ENCODE data around the gene CDAN1. TPM values are rescaled to one million over a fixed set of nuclear protein-coding genes. Genes with fewer than 3 reads are reported as not detected.

Gene CDAN1
- total RNA-seq, 1 donor from 2014 or later, result 36.4 TPM

DNA sequence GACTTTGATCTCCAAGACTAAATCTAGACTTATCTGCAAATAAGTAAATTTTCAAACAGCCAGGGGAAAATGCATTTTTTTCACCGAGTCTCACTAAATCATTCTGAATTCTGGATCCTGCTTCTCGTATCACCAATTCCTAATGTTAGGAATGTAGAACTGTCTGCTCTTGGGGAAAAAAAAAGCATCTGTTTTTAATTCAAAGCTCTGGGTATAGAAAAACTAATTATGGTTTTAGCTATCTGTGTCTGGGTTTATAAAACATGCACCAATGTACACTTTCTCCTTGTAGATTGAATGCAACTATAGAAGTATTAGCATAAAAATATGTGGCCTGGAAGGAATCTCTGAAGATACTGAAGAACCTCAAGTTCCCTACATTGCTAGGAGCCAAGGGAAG lies 4.8 kb upstream of the CDAN1 start:
- H3K4me1 Mint-ChIP-seq (ENCODE audit: low read depth), result peaks cover 4% of the 10 kb centered on the region
- no peak for DNase-seq (ENCODE audit: low spot score, unreplicated experiment)
- no peak overlapping the region for H3K4me3 Mint-ChIP-seq (ENCODE audit: low read depth)
- peaks cover 3% of the 10 kb centered on the region for H3K36me3 Mint-ChIP-seq (ENCODE audit: insufficient read depth)
- H3K9me3 Mint-ChIP-seq (ENCODE audit: low read depth), result no peaks in the 10 kb centered on the region
- peak overlapping the region; percentile 6 for H3K27ac Mint-ChIP-seq
- H3K27me3 Mint-ChIP-seq, result no peaks in the 10 kb centered on the region
- TF ChIP-seq, protein P1, sequence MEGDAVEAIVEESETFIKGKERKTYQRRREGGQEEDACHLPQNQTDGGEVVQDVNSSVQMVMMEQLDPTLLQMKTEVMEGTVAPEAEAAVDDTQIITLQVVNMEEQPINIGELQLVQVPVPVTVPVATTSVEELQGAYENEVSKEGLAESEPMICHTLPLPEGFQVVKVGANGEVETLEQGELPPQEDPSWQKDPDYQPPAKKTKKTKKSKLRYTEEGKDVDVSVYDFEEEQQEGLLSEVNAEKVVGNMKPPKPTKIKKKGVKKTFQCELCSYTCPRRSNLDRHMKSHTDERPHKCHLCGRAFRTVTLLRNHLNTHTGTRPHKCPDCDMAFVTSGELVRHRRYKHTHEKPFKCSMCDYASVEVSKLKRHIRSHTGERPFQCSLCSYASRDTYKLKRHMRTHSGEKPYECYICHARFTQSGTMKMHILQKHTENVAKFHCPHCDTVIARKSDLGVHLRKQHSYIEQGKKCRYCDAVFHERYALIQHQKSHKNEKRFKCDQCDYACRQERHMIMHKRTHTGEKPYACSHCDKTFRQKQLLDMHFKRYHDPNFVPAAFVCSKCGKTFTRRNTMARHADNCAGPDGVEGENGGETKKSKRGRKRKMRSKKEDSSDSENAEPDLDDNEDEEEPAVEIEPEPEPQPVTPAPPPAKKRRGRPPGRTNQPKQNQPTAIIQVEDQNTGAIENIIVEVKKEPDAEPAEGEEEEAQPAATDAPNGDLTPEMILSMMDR (IDR thresholded peaks at IDR 0.05; ENCODE audit: unreplicated experiment), result no peak

DNA sequence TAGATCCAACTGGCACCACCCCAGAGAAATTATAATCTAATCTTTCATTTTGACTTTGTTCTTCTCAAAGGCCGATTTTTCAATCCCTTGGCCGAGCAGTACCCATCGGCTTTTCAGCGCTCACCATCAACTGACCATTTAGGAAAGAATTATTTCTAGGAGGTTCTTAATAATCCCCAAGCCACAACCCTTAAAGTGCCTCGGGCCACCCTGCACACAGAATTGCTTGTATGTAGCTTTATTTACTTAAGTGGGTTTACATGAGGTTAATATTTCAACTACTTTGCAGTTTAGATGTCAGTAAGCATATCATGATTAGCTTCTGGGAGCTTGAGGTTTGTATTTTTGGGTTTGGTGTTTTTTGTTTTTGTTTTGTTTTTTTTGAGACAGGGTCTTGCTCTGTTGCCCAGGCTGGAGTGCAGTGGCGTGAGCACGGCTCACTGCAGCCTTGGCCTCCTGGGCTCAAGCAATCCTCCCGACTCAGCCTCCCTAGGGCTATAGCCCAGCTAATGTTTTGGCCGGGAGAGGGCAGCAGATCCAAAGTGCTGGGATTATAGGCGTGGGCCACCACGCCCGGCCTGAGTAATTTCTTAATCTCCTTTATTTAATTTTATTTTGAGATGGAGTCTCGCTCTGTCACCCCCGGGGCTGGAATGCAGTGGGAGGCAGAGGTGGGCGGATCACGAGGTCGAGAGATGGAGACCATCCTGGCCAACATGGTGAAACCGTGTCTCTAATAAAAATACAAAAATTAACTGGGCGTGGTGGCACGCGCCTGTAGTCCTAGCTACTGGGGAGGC lies 801 bp upstream of the CDAN1 start:
- TF ChIP-seq, protein P1 (IDR thresholded peaks at IDR 0.05; ENCODE audit: unreplicated experiment), result no peak
- no peaks in the 10 kb centered on the region for H3K27me3 Mint-ChIP-seq
- H3K36me3 Mint-ChIP-seq (ENCODE audit: insufficient read depth), result peaks cover 5% of the 10 kb centered on the region
- DNase-seq (ENCODE audit: low spot score, unreplicated experiment), result no peak
- peaks cover 7% of the 10 kb centered on the region for H3K4me1 Mint-ChIP-seq (ENCODE audit: low read depth)
- H3K27ac Mint-ChIP-seq, result peak overlapping the region; percentile 93
- no peaks in the 10 kb centered on the region for H3K9me3 Mint-ChIP-seq (ENCODE audit: low read depth)
- peak overlapping the region; percentile 73 for H3K4me3 Mint-ChIP-seq (ENCODE audit: low read depth)

DNA sequence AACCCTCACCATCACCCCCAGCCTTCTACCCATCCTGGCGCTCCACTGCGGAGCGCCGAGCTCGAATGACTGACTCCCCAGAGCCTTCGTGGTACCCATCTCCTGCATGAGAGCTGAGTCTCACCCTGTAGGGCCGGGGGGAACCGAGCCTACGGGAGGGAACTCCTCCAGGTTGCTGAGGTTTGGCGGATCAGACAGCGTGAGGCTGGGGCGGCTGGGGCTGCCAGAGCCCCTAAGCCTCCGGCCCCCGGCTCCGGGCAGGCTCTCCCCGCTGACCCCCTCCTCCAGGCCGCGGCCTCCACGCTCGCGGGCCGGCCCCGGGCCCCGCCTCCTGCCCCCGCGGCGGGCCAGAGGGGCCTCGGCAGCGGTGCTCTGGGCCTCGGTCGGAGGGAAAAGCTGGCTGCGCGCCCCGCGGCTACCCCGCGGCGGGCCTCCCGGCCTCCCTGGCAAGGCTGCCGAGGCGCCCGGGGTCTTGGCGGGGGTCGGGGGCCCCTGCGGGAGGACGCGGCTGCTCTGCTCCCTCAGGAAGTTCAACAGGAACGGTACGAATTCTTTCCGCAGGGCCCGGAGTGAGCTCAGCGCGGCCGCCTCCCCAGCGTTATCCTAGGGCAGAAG lies 643 bp downstream of the CDAN1 start:
- Mint-ChIP-seq H3K27me3 (no peaks in the 10 kb centered on the region), H3K36me3 (ENCODE audit: insufficient read depth) (peaks cover 13% of the 10 kb centered on the region), H3K4me3 (ENCODE audit: low read depth) (peak overlapping the region; percentile 77), H3K27ac (peak overlapping the region; percentile 69), H3K9me3 (ENCODE audit: low read depth) (no peaks in the 10 kb centered on the region), H3K4me1 (ENCODE audit: low read depth) (peaks cover 7% of the 10 kb centered on the region)
- TF ChIP-seq, protein P1 (IDR thresholded peaks at IDR 0.05; ENCODE audit: unreplicated experiment), result no peak
- no peak for DNase-seq (ENCODE audit: low spot score, unreplicated experiment)

DNA sequence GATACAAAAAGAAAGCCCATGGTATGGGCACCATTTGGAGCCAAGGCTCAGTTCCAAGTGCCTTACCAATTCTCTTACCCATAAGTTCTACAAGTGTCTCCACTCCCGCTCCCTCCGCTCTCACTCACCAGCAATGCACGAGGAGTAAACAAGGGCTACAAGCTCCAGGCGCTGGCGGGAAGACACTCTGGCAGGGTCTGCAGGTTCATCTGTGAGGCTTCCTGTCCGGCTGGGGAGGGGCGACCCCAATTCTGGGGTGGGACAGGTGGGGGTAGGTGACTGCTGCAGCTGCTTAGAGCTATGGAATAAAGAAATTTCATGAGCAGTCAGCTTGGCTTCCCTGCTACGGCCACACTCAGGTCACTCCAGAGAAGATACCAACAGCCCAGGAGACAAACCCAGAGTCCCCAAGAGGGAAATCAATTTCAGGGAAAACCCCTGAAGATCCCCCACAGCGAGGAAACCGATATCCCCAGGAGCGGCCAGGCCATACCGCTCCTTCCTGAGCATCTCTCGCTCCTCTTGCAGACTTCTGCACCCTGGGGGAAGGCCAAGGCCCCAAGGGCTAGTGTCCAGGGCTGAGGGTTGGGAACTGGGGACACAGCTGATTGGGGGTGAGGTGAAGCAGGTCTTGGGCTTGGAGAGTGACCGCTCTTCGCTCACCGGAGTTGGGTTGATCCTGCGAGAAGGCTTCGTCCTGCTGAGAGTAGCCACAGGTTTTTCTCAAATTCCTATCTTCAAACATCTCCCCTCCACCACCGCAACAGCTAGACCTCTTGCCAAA lies 1.4 kb downstream of the CDAN1 start:
- Mint-ChIP-seq H3K9me3 (ENCODE audit: low read depth) (no peaks in the 10 kb centered on the region), H3K36me3 (ENCODE audit: insufficient read depth) (peaks cover 17% of the 10 kb centered on the region), H3K4me3 (ENCODE audit: low read depth) (peak overlapping the region; percentile 77), H3K27ac (peak overlapping the region; percentile 69), H3K27me3 (no peaks in the 10 kb centered on the region), H3K4me1 (ENCODE audit: low read depth) (peaks cover 7% of the 10 kb centered on the region)
- TF ChIP-seq, protein P1 (IDR thresholded peaks at IDR 0.05; ENCODE audit: unreplicated experiment), result no peak
- no peak for DNase-seq (ENCODE audit: low spot score, unreplicated experiment)

DNA sequence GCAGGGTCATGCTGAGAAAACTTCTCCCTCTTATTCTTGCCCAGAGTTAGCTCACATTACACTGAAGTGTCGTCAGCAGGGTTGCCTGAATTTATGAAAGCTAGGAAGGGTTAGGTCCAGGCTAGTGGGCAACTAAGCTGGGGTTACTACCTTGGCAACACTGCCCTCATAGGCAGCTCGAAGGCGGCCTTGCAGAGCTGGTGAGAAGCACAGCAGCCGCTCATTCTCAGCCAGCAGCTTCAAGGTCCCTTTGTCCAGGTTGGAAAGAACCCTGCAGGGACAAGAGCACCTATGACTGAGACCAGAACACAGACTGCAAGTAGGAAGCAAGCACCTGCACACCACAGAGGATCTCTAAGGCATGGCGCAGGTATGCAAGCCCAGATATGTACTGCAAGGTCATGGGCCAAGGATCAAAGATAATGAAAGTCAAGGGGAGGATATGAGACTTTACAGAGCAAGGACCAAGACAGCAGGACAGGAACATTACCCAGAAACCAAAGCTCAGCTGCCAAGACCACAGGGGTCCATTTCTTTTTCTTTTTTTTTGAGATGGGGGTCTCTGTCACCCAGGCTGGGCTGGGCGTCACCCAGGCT lies 2.8 kb downstream of the CDAN1 start:
- H3K27me3 Mint-ChIP-seq, result no peaks in the 10 kb centered on the region
- H3K36me3 Mint-ChIP-seq (ENCODE audit: insufficient read depth), result peaks cover 20% of the 10 kb centered on the region
- no peak for DNase-seq (ENCODE audit: low spot score, unreplicated experiment)
- H3K9me3 Mint-ChIP-seq (ENCODE audit: low read depth), result no peaks in the 10 kb centered on the region
- peaks cover 7% of the 10 kb centered on the region for H3K4me1 Mint-ChIP-seq (ENCODE audit: low read depth)
- H3K27ac Mint-ChIP-seq, result no peak overlapping the region
- peak overlapping the region; percentile 50 for H3K4me3 Mint-ChIP-seq (ENCODE audit: low read depth)
- TF ChIP-seq, protein P1 (IDR thresholded peaks at IDR 0.05; ENCODE audit: unreplicated experiment), result no peak

All from progenitor cell of endocrine pancreas (in vitro differentiated cells).